Measurements from ENCODE around the gene B4GALT7. TPM values are rescaled to one million over a fixed set of nuclear protein-coding genes. Genes with fewer than 3 reads are reported as not detected.
"Not testable (repeated sequence)": the region's sequence is repeated elsewhere in the genome, so short reads cannot be mapped to it uniquely, and the experiment has no call there.

B4GALT7 gene
- total RNA-seq, 1 donor, result 26.8 TPM

DNA sequence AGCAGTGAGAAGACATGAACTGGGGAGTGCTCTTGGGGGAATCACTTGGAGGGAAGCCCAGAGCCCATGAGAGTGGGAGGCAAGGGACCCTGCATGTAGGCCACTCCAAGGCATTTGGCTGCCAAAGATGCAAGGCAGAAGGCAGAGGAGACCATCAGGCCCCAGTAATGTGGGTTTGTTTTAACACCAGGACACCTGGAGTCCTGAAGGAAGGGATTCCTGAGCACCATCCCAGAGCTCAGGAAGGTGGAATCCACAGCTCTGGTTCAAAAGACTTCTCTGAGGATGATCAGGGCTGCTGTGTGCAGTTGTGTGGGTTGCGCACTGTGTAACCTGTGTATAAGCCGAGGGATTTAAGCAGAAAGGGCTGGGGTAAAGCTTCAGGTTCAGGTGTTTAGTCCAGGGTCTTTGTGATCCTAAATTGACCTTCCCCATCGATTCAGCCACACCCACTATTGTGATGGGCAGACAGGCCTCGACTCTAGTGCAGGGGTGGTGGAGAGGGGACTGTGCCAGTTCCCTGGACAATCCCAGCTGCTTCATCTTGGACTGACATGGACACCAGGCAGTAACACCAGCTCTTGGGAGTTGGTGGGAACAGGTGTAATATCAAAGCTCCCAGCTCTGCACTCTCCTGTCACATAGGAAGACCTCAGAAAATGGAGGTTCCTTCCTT lies 11.0 kb downstream of the B4GALT7 start:
- Histone ChIP-seq H3K4me2 (ENCODE audit: insufficient read depth, low read length) (no peak overlapping the region), H3K36me3 (ENCODE audit: insufficient read depth, low read length) (peaks cover 6% of the 10 kb centered on the region), H3K4me1 (ENCODE audit: insufficient read depth, low read length) (no peaks in the 10 kb centered on the region), H3K27ac (ENCODE audit: low read depth, low read length) (no peak overlapping the region), H4K20me1 (ENCODE audit: insufficient read depth, low read length) (peaks cover 16% of the 10 kb centered on the region), H2AFZ (ENCODE audit: low read length) (no peak overlapping the region), H3K9me3 (ENCODE audit: low read depth, low read length) (no peaks in the 10 kb centered on the region), H3K79me2 (ENCODE audit: insufficient read depth, low read length) (no peaks in the 10 kb centered on the region), H3K27me3 (ENCODE audit: insufficient read depth, low read length) (no peaks in the 10 kb centered on the region), H3K4me3 (ENCODE audit: insufficient read depth, low read length) (no peak overlapping the region)
- DNase-seq (ENCODE audit: insufficient read length, low spot score, missing footprints), result peak; percentile 42
- TF ChIP-seq, protein P1, sequence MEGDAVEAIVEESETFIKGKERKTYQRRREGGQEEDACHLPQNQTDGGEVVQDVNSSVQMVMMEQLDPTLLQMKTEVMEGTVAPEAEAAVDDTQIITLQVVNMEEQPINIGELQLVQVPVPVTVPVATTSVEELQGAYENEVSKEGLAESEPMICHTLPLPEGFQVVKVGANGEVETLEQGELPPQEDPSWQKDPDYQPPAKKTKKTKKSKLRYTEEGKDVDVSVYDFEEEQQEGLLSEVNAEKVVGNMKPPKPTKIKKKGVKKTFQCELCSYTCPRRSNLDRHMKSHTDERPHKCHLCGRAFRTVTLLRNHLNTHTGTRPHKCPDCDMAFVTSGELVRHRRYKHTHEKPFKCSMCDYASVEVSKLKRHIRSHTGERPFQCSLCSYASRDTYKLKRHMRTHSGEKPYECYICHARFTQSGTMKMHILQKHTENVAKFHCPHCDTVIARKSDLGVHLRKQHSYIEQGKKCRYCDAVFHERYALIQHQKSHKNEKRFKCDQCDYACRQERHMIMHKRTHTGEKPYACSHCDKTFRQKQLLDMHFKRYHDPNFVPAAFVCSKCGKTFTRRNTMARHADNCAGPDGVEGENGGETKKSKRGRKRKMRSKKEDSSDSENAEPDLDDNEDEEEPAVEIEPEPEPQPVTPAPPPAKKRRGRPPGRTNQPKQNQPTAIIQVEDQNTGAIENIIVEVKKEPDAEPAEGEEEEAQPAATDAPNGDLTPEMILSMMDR (IDR thresholded peaks at IDR 0.05; ENCODE audit: extremely low read depth, low read depth, low read length), result no peak

DNA sequence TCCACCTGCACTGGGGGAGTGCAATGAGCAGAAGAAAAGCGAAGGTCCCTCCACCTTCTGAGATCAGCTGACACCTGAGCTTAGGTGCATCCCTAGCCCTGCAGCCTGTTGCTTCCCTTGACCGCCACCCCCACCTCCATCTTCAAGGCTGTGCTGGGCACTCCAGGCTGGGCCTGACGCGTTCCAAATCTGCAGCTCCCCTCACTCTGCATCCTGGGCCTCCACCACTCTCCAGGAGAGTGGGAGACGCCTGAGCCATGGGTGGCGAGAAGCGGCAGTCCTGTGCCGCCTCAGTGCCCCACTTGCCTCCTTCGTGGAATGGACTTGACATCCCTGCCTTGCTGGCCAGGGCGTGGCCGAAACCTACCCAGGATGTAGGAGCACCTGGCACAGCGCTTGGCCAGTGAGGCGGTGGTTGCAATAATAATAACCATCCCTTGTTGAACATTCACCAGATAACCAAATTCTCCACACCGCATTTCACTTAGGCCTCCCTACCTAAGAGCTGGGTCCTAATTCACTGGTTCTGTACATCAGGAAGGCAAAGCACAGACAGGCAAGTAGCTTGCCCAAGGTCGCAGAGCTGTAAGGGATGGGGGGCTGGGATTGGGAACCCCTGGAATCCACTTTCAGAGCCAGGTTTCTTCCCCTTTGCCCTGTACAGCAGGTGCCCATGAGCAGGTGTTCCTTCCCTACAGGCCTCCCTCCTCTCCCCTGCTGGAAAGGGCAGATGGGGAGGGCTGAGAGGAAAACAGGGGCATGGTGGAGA lies 11.7 kb downstream of the B4GALT7 start:
- peaks cover 14% of the 10 kb centered on the region for H4K20me1 ChIP-seq (ENCODE audit: insufficient read depth, low read length)

DNA sequence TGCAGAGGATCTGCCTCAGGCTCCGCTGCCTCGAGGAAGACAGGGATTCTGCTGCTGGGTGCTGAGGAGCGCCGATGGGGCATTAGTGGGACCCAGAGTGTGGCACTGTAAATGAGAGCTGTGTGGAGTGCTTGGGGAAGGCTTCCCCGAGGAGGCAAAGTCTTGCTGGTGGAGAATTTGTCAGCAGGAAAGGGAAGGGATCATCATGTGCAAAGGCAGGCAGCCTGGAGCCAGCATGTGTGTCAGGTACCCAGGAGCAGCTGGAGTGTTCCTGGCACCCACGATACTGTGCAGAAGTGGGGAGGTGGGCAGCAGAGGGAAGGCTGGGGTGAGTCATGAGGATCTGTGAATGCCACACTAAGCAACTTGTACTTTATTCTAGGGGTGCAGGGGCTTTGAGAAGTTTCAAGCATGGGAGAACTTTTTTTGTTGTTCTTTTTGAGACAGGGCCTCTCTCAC lies 12.3 kb downstream of the B4GALT7 start:
- Histone ChIP-seq H3K79me2 (ENCODE audit: insufficient read depth, low read length) (no peaks in the 10 kb centered on the region), H4K20me1 (ENCODE audit: insufficient read depth, low read length) (peaks cover 8% of the 10 kb centered on the region)
- TF ChIP-seq, protein P1 (IDR thresholded peaks at IDR 0.05; ENCODE audit: extremely low read depth, low read depth, low read length), result no peak

More for the DNA sequence above, 11.7 kb downstream of the B4GALT7 start:
- no peak overlapping the region for H3K27ac ChIP-seq (ENCODE audit: low read depth, low read length)
- TF ChIP-seq, protein P1 (IDR thresholded peaks at IDR 0.05; ENCODE audit: extremely low read depth, low read depth, low read length), result no peak
- peaks cover 3% of the 10 kb centered on the region for H3K36me3 ChIP-seq (ENCODE audit: insufficient read depth, low read length)
- H3K9me3 ChIP-seq (ENCODE audit: low read depth, low read length), result no peaks in the 10 kb centered on the region
- no peaks in the 10 kb centered on the region for H3K79me2 ChIP-seq (ENCODE audit: insufficient read depth, low read length)
- peak; percentile 52 for DNase-seq (ENCODE audit: insufficient read length, low spot score, missing footprints)
- H3K4me3 ChIP-seq (ENCODE audit: insufficient read depth, low read length), result no peak overlapping the region
- H3K4me2 ChIP-seq (ENCODE audit: insufficient read depth, low read length), result no peak overlapping the region
- H3K27me3 ChIP-seq (ENCODE audit: insufficient read depth, low read length), result no peaks in the 10 kb centered on the region
- no peaks in the 10 kb centered on the region for H3K4me1 ChIP-seq (ENCODE audit: insufficient read depth, low read length)
- H2AFZ ChIP-seq (ENCODE audit: low read length), result no peak overlapping the region

DNA sequence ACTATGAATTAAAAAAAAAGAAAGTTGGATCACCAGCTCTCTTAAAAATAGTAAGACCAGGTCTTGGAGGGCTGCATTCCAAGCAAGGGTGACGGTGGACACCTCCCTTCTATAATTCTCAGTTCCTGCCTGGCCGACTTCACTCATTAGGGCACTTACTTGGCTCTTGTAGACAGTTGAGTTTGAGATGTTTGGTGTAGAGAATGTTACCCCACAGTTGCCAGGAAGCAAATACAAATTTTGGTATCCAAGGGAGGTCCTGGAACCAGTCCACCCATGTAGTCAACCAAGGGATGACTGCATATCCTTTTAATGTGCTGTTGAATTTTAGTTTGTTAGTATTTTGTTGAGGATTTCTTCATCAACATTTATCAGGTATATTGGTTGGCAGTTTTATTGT lies 20.6 kb downstream of the B4GALT7 start:
- TF ChIP-seq, protein P1 (IDR thresholded peaks at IDR 0.05; ENCODE audit: extremely low read depth, low read depth, low read length), result no peak

More for the DNA sequence above, 12.3 kb downstream of the B4GALT7 start:
- DNase-seq (ENCODE audit: insufficient read length, low spot score, missing footprints), result no peak
- H3K9me3 ChIP-seq (ENCODE audit: low read depth, low read length), result no peaks in the 10 kb centered on the region
- no peaks in the 10 kb centered on the region for H3K27me3 ChIP-seq (ENCODE audit: insufficient read depth, low read length)
- H3K4me2 ChIP-seq (ENCODE audit: insufficient read depth, low read length), result no peak overlapping the region
- H2AFZ ChIP-seq (ENCODE audit: low read length), result no peak overlapping the region
- H3K36me3 ChIP-seq (ENCODE audit: insufficient read depth, low read length), result peaks cover 3% of the 10 kb centered on the region
- H3K4me1 ChIP-seq (ENCODE audit: insufficient read depth, low read length), result no peaks in the 10 kb centered on the region
- H3K4me3 ChIP-seq (ENCODE audit: insufficient read depth, low read length), result no peak overlapping the region
- no peak overlapping the region for H3K27ac ChIP-seq (ENCODE audit: low read depth, low read length)

DNA sequence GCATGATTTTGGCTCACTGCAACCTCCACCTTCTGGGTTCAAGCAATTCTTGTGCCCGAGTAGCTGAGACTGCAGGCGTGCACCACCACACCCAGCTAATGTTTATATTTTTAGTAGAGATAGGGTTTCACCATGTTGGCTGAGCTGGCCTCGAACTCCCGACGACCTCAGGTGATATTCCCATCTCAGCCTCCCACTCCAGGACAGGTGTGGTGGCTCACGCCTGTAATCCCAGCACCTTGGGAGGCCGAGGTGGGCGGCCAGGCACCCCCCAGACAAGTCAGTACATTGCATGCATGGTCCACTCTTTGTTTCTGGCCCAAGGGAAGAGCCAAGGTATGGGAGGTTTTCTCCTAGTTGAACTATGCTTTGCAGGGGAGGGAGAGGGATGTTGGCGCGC lies 24.2 kb downstream of the B4GALT7 start:
- not testable (repeated sequence) for H4K20me1 ChIP-seq (ENCODE audit: insufficient read depth, low read length); H3K79me2 ChIP-seq (ENCODE audit: insufficient read depth, low read length); H3K9me3 ChIP-seq (ENCODE audit: low read depth, low read length); DNase-seq (ENCODE audit: insufficient read length, low spot score, missing footprints); H3K4me2 ChIP-seq (ENCODE audit: insufficient read depth, low read length); H3K27me3 ChIP-seq (ENCODE audit: insufficient read depth, low read length); H2AFZ ChIP-seq (ENCODE audit: low read length); H3K4me3 ChIP-seq (ENCODE audit: insufficient read depth, low read length); H3K27ac ChIP-seq (ENCODE audit: low read depth, low read length); H3K4me1 ChIP-seq (ENCODE audit: insufficient read depth, low read length)
- H3K36me3 ChIP-seq (ENCODE audit: insufficient read depth, low read length), result peaks cover 11% of the 10 kb centered on the region

More for the DNA sequence above, 20.6 kb downstream of the B4GALT7 start:
- peaks cover 14% of the 10 kb centered on the region for H3K36me3 ChIP-seq (ENCODE audit: insufficient read depth, low read length)
- no peaks in the 10 kb centered on the region for H3K27me3 ChIP-seq (ENCODE audit: insufficient read depth, low read length)
- H3K4me1 ChIP-seq (ENCODE audit: insufficient read depth, low read length), result no peaks in the 10 kb centered on the region
- no peak overlapping the region for H2AFZ ChIP-seq (ENCODE audit: low read length)
- H3K4me2 ChIP-seq (ENCODE audit: insufficient read depth, low read length), result no peak overlapping the region
- no peak overlapping the region for H3K27ac ChIP-seq (ENCODE audit: low read depth, low read length)
- no peaks in the 10 kb centered on the region for H4K20me1 ChIP-seq (ENCODE audit: insufficient read depth, low read length)
- DNase-seq (ENCODE audit: insufficient read length, low spot score, missing footprints), result no peak
- H3K9me3 ChIP-seq (ENCODE audit: low read depth, low read length), result no peaks in the 10 kb centered on the region
- no peaks in the 10 kb centered on the region for H3K79me2 ChIP-seq (ENCODE audit: insufficient read depth, low read length)
- H3K4me3 ChIP-seq (ENCODE audit: insufficient read depth, low read length), result no peak overlapping the region

Measured in osteoblast (primary cell).